HTERT RPE-1 (cell line): ENCODE measurements around the gene CACNG5.

ENCODE experiments used
- in situ Hi-C: fragments of 300-500 bp; cut with MboI; formaldehyde crosslinking; loops from 4 replicates; pipeline ENCODE4 v1.14.3; 2020; ENCODE audit warnings: low sequenced_read_pairs

Gene CACNG5

DNA sequence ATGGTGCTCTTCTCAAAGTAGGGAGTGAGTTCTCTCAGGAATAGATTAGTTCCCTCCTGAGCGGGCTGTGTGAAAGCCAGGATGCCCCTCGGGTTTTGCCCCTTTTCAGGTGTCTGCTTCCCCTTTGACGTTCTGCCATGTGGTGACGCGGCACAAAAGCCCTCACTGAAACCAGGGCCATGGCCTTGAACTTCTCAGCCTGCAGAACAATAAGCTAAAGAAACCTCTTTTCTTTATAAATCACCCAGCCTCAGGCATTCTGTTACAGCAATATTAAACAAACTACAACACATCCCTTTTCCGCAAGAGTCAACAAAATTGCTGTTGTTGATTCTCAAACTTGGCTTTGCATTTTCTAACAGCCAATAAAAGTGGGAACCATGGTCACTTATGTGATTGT is 15.5 kb upstream of the CACNG5 start:
- in situ Hi-C loops: no loop called here

DNA sequence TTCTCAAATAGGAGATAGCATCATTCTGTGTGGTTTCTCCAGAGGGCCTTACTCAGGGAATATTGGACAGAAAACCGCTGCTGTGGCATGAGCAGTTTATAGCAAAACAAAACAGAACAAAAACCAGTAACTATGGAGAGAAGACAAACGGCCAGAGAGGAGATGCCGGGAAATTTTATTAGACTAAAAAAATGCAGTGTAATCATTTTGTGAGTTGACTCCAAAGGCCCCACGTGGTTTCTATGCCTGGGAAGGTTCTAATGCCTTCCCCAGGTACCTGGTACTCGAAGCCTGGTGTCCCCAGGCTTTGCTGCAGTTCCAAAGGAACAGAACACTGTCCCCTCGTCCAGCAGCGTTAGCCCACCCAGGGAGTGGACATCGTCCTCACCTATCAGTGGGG is 12.9 kb upstream of the CACNG5 start:
- in situ Hi-C loops: no loop called here

DNA sequence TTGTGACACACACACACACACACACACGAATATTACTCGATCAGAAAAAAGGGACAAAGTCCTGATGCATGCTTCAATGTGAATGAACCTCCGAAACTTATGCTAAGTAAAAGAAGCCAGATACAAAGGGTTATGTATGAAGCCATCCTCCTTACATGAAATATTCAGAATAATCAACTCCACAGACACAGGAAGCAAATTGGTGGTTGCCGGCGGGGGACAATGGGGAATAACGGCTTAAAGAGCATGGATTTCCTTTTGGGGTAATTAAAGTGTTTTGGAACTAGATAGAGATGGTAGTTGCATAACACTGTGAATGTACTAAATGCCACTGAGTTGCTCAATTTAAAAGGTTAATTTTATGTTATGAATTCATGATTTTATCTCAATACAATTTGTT is 8.1 kb upstream of the CACNG5 start:
- in situ Hi-C loops: no loop called here

DNA sequence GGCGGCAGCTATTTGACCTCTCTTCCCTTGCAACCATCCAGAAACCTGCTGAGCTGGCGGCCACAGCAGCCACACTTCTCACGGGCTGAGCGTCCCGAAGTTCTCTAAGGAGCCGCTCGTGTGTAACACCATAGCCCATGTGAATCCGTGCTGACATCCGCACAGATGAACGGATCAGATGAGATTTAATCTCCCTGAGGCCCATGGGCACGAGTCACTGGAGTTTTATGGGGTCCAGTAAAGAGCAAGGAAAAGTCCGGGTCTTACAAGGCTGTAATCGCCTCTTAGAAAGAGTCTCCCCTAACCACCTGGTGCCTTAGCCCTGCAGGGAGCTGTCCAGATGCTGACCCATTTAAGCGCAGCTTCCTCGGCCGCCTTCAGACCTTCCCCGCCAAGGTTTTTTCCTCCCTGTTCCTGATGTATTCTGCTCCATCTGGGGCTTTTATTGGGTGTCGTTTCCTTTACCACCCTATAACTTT is 5.5 kb upstream of the CACNG5 start:
- in situ Hi-C loops: no loop called here

DNA sequence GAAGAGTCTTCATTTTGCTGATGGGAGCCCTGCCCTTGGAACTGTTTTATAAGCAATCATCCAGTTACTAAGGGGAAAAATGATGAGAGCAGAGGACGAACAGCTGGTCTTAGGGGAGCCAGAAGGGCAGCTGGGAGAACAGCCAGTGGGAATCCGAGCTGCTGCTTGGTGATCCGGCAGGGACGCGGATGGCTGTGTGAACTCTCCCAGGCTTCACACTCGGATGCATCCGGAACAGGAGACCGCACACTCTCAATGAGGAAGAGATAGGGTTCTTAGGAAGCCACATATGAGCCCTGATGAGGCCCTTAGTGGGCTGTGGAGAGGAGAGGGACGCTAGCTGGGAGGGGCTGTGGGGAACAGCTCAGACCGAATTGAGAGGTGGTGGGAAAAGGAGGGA is 5.0 kb upstream of the CACNG5 start:
- in situ Hi-C loops: no loop called here

DNA sequence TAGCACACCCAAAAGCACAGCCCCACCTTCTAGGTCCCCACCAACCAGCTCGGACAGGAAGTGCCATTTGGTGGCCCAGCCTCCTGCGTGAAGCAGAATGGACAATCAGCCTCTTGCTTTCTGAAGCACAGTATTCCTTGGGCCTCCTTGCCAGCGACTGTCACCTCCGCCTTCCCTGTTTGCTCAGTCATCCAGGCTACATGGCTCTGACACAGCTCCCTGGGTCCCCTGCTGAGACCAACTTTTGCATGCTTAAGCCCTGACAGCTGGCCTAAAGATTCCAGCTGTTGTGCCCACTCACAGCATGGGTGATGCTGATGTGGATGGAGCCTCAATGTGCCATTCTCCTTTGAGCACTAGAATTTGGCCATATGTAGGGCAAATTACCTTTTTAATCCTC is 4.5 kb upstream of the CACNG5 start:
- in situ Hi-C loops: no loop called here

DNA sequence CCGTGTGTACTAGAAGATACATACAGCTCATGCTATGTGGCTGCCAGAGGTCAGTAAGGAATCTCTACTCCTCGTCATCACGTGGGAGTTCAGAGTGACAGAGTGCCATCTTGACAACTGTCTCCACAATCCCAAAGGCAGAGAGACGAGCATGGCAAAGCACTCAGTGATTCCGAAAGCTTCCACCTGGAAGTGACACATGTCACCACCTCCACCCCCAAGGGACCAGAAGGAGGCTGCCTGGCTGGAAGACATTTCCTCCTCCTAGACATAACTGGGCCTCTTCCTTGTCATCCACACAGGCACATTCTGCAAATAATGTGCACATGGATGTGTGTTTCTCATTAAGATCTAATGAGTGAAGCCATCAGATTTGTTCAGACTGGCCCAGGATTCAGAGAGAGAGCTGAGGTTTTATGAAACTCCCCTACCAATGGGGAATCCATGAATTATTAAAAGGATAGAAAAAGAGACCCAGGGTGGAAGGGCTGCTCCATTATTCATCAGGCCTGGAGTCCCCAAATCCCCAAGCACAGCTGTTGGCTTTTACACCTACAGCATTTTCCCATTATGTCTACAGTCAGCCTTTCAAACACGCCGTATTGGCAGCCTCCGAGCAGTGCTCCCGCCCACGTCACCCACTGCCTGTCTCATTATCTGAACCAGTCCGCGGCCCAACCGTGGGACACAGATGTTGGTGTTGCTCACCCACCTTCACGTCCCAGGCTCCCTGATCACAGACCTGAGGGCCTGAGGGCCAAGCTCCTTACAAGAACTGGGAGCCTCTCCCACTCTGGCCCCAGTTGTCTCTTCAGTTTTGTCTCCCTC is 3.3 kb upstream of the CACNG5 start:
- in situ Hi-C loops: no loop called here

DNA sequence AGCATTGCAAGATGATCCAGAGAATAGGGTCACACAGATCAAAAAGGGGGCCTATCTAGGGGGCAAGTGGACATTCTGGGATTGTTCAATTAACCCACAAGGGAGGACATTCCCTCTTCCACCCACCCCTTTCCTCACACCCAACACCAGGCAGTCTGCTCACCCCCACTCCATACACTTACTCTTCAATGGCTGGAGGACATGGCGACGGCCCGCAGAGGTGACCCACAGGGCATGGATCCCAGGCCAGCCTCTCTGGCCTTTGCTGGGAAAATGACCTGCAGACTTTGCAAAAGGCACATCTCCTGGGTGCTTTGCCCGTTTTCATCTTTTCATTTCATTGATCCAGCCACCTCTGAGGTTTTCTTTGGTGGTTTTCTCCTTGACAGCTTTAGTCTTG is 1.7 kb upstream of the CACNG5 start:
- in situ Hi-C loops: no loop called here

DNA sequence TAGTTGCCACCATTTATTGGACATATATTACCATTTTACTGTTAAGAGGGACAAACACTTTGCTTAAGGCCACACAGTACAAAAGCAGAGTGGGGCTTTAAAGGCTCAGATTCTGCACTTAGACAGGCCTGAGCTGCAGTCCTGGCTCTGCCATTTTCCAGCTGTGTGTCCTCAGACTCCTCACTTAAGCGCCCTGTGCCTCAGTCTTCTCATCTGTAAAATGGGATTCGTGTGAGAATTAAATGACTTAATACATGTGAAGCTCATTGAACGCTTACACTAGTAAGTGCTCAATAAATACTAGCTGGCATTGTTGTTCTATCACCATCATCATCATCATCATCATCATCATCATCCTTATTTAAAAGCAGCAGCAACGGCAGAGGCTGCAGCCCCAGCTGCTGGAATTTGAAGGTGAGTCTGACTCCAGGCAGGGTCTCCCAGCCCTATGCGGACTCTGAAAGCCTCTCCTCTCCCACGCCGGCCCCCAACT is 445 bp upstream of the CACNG5 start:
- in situ Hi-C loops: no loop called here

DNA sequence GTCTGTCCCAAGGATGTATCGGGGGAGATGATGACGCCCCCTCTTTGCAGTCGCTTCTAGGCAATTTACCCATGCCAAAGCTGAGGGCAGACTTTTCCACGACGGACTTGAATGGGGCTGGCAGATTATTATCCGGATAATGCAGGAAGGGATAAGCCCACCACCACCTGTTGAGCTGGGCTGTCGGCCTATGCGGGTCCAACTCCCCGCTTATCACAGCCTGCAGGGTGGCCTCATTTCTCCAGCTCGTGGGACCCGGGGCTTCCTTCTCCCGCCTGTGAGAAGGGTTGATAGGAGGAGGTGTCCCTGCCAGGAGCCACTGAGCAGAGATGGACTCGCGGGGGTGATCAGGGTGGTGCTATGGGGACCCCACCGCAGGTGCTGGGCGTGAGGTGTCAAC is 559 bp downstream of the CACNG5 start:
- in situ Hi-C loops: no loop called here

DNA sequence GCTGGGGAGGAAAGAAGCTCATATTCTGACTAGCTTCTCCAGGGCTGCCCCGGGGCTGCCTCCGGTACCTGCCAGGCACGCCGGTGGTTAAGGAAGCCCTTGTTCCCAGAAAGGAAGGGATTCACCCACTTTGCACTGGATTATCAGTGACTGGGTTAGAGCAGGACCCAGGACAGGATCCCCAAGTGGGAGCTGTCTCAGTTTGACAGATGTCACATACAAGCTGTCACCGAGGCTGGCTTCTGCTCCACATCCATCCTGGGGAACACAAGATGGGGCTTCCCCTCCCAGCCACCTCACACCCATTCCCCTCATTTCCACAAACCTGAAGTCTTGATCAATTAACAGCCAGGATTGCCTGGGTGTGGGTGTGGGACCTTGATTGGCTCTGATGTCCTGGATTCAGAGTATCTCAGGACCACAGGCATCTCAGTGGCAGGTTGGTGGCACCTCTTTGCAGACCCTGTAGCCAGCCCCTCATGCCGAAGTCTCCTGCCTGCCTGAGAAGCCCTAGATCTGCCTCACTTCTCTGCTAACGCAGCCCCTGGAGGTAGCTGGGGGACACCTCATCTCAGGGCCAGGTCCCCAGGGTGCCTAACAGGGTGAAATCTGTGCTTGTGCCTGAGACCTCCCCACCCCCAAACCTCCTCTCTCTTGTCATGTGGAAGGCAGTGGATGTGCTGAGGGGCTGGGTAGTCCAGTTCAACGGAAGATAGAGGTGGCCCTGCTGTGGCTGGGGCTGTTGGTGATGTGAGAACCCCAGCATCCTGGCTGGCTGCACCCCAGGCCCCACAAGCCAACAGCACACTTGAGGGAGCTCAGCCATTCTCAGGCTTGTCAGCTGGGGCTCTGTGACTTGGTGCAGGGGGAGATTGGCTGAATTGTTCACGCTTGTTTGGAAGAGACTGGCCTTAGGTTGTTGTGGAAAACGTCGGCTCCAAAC is 1.4 kb downstream of the CACNG5 start:
- in situ Hi-C loops: no loop called here

DNA sequence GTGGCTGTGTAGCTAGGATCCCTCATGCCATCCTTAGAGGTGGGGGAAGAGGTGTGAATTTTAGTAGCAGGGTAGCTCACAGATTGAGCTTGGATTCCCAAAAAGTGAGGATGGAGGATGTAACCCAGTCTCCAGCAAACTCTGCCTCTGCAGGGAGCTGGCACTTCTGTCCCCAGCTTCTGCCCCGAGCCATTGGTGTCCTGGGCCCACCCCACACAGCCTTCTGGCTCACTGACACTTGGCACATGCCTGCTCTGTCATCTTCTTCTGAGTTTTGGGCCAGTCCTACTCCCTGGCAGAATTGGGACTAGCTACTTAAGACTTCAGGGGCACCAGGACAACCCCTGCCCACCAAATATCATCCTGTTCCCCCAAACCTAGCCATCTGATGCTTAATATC is 2.3 kb downstream of the CACNG5 start:
- in situ Hi-C loops: no loop called here

DNA sequence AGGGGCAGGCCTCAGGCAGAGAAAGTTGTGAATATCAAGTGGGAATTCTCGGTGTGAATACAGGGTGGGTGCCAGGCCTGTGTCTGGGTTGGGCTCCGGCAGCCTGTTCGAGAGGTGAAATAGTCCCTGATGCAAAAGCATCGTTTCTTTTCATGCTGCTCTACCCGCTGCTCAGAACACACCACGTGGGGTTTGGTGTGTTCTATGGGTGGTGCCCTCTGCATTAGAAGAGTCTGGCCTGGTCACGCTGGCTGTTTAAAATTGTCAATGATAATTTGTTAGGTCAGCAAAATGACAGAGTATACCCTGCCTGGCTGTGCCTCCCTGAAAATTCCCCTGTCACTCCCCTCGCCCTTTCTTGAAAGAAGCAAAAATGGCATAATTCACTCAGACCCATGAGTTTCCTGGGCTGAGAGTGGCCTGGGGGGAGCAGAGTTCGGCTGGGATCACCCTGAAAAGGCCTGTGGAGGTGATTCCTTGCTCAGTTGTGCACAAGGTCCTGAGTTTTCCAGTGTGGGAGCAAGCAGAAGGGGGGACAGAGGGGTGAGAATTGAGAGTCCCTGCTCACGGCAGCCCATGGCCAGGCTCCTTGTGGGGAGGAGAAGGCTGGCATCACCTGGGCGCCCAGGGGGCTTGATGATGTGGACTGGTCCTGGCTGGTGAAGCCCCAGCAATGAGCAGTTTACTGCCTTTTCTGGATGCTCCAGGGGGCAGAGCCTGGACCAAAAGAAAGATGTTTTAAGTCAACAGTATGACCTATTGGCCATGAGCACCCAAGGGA is 3.2 kb downstream of the CACNG5 start:
- in situ Hi-C loops: no loop called here

DNA sequence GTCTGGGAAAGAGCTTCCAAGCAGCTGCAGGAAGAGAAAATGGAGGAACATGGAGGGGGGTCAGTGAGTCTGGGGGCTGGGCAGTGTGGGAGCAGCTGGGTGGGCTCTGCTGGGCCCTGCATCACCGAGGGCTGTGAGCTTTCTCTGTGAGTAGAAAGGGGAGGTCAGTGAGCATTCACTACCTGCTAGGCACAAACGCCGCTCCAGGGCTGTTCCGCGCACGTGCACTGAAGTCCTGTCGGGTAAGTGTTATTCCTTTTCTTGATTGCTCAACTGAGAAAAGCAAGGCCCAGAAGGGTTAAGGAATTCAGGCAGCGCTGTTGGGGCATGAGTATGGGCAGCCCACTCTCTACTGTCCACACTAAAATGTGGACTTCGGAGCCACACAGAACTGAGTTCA is 4.7 kb downstream of the CACNG5 start:
- in situ Hi-C loops: no loop called here

DNA sequence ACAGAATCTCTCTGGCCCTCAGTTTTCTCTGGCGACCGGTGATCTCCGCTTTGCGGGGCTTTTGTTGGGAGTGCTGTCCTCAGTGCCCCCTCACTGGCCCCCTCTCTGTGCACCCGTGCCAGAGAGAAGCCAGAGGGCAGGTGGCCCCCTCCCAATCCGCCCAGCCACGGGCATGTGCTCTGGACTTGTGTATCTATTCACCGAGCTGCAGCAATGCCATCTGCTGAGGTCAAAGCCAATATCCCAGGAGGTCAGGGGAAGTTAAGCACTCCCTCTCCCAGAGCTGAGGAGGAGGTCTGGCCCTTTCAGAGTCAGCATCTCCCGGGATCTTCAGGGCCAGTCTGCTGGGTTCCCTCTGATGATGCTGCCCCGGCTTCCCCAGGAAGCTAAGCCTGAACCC is 5.1 kb downstream of the CACNG5 start:
- in situ Hi-C loops: no loop called here

DNA sequence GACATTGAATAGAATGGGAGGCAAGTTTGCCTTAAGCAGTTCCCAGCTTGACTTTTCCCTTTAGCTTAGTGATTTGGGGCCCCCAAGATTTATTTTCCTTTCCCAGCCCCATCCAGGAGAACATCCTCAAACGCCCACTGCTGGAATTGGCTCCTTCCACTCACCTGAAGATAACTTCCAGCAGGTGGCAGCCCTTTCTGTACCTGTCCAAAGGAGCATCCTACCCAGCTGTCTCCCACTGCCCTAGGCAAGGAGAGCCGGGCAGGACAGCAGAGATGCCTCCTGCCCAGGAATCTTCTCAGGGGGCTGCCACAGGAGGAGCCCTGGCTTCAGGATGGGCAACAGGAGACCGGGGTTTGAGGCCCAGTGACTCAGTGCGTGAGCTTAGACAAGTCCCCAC is 6.4 kb downstream of the CACNG5 start:
- in situ Hi-C loops: no loop called here

DNA sequence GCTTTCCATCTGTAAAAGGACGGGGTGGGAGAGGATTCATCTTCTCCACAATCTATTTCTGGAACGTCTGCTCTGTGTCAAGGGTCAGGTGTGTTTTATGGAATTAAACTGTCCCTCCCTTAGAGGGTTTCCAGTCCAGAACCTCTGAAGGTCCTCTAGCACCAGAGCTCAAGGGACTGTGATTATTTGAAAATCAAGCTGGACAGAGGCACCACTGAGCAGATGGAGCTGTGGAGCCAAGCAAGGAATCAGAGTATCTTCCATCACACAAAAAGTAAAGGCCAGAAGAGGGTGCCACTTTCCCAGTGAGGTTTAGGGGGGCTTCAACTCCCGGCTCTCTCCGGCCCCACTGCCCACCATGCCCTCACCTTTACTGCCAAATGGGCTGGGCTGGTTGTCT is 6.8 kb downstream of the CACNG5 start:
- in situ Hi-C loops: no loop called here

DNA sequence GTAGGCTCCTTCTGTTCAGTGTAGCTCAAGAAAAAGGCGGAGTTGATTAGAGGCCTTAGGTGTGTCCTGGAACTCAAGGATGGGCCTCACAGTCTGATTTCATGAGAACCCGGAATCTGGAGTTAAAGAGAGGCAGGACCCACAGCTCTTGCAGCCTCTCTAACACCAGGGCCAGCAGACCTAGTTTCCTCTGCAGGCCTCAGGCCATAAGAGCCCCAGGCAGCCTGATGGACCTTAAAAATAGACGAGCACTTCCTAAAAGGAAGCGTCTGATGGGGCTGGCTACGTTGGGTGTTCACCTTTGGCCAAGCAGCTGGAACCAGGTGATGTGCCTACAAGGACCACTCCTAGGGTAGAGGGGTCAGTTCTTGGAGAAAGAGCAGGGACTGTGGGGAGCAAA is 7.6 kb downstream of the CACNG5 start:
- in situ Hi-C loops: no loop called here

DNA sequence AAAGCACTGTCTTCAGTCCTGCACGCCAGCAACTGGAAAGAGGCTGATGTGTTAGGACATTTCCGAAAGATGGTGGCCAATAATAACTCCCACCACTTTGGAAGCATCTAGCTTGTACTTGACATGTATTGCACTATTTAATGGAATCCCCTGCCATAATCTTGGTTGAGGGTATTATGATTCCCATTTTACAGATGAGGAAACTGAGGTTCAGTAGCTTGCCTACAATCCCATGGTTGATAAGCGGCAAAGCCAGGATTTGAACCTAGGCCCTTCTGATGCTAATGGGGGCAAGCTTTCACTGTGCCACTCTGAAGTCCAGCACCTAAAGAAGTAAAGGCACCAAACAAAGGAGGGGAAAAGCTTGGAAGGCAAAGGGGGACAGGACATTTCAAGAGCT is 8.0 kb downstream of the CACNG5 start:
- in situ Hi-C loops: no loop called here

DNA sequence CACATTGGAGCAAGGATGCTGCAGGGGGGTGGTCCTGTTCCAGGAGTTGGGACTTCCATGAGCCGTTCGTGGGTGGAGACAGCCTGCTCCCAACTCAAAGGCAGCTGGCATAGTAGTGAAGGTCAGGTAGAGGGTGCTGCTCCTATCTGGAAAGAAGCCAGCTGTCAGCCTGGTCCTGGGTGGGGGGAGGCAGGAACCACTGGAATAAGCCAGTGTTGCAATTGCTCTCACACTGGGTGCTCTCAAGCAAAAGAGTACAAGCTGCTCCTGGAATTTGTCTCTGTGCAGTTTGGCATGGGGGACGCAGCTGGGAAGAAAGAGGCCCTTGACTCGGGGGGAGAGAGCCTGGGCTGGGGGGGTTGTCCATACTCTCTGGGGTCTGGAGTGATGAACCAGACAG is 8.7 kb downstream of the CACNG5 start:
- in situ Hi-C loops: no loop called here

DNA sequence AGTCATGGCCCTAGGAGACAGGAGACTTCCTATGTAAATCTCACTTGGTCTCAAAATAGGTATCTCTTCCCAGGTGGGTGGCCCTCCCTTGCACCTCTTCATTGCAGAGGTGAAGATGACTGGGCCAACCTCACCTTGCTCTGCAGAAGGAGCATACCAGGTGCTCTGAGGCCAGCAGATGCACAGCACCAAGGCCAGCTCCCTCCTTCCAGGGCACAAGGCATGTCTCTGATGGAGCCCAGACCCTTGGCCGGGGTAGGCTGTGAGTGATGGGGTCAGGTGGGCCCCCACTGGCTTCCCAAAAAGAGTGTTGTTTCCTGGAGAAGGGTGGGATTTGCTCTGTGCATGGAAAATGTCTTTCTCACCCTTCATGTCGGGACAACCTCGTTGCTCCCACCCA is 12.8 kb downstream of the CACNG5 start:
- in situ Hi-C loops: no loop called here
